ENCODE results near the gene COMMD9. TPM values are rescaled to one million over a fixed set of nuclear protein-coding genes. Genes with fewer than 3 reads are reported as not detected.

COMMD9 gene
- total RNA-seq, 1 experiment from 2014 or later: 70.8 TPM

DNA sequence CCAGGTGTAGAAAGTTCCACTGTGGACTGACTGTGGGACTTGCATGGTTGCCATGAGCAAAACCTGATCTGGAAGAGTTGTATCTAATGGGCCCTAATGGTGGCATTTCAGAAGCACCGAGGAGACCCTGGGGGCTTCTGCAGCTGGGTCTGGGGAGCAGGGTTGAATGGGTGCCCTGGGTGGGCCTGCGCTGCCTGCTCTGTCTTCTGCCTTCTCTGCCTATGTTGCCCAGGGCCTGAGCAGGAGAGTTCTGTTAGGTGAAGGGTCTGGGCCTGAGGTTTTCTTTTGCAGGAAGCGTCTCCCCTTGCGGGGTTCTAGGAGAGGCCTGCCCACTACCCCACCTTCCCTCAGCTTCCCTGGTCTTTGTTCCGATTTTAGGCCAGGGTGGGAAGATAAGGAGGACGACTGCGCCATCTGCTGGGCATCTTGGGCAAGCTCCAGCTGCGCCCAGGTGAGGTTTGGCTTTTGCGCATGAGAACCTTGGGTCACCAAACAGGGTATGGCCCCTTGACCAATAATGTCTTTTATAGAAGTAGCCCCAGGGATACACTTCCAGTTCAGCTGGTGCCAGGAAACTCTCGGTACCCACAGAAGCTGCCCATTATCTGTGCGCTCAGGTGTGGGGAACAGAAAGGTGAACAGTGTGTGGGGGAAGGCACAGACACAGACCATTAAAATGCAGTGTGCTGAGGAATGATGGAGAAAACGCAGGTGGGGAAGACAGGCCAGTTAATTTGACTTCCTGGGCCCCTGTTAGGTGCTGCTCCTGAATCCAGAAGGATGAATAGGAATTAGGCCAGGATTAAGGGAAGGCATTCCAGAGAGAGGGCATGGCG, 23.2 kb downstream of the COMMD9 start:
- no TSS peak for BruUV-seq (replicated peaks)
- Histone ChIP-seq H3K9ac (ENCODE audit: low read length) (no peak overlapping the region), H3K4me2 (ENCODE audit: low read length) (no peak overlapping the region), H2AFZ (ENCODE audit: low read length) (peak overlapping the region; percentile 41; the same call in 1 of the 2 replicates), H3K36me3 (ENCODE audit: low read depth, low read length) (no peaks in the 10 kb centered on the region), H4K20me1 (ENCODE audit: low read length) (no peaks in the 10 kb centered on the region), H3K9me3 (ENCODE audit: low read length) (no peaks in the 10 kb centered on the region), H3K4me1 (ENCODE audit: insufficient read depth, low read length) (no peaks in the 10 kb centered on the region), H3K9me2 (replicated peaks; ENCODE audit: low read length) (no peaks in the 10 kb centered on the region), H3K27ac (ENCODE audit: low read length) (no peak overlapping the region), H3K79me2 (ENCODE audit: low read length) (no peaks in the 10 kb centered on the region), H3K4me3 (ENCODE audit: low read length) (no peak overlapping the region), H3F3A (ENCODE audit: low read length, unreplicated experiment) (no peaks in the 10 kb centered on the region), H3K27me3 (ENCODE audit: low read length) (no peaks in the 10 kb centered on the region)
- intact Hi-C loops (cut with micrococcal nuclease): loop anchor here (1.0 to 5.0 kb wide), 5 partner anchors 229 to 804 kb away; no protein-coding TSS in a partner anchor
- ATAC-seq: peak; percentile 86
- ChIA-PET CTCF (interaction anchor here (1.5 to 2.6 kb wide), 2 partner anchors 134 to 444 kb away, joined by 5 to 20 read pairs; no protein-coding TSS in a partner anchor), POLR2A (ENCODE audit: unreplicated experiment) (no interaction called here)
- peak; percentile 70 for DNase-seq
- TF ChIP-seq EZH2phosphoT487 (IDR thresholded peaks at IDR 0.05; ENCODE audit: borderline replicate concordance, low read length): no peak
- TF ChIP-seq, protein P1, sequence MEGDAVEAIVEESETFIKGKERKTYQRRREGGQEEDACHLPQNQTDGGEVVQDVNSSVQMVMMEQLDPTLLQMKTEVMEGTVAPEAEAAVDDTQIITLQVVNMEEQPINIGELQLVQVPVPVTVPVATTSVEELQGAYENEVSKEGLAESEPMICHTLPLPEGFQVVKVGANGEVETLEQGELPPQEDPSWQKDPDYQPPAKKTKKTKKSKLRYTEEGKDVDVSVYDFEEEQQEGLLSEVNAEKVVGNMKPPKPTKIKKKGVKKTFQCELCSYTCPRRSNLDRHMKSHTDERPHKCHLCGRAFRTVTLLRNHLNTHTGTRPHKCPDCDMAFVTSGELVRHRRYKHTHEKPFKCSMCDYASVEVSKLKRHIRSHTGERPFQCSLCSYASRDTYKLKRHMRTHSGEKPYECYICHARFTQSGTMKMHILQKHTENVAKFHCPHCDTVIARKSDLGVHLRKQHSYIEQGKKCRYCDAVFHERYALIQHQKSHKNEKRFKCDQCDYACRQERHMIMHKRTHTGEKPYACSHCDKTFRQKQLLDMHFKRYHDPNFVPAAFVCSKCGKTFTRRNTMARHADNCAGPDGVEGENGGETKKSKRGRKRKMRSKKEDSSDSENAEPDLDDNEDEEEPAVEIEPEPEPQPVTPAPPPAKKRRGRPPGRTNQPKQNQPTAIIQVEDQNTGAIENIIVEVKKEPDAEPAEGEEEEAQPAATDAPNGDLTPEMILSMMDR (conservative IDR thresholded peaks at IDR 0.05; ENCODE audit: low read depth, low read length): peak; percentile 90

DNA sequence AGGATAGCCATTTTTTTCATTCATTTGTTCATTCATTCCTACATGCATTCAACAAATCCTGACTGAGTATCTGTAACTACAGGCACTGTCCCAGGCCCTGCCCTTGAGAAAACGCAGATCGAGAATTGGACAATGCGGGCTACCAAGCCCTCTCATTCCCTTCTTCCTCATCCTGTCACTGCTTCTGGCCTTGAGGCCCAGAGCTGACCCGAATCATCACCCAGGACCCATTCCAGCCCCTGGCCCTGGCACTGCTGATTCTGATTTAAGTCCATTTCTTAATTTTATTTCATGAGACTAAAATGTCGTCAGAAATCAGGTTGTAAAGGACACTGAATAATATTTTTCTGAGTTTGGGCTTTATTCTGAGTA, 24.3 kb downstream of the COMMD9 start:
- POLR2A ChIA-PET (ENCODE audit: unreplicated experiment): no interaction called here
- H3K9me2 ChIP-seq (replicated peaks; ENCODE audit: low read length): no peaks in the 10 kb centered on the region
- no TSS peak for BruUV-seq (replicated peaks)
- no peak overlapping the region for H2AFZ ChIP-seq (ENCODE audit: low read length)
- H3K9ac ChIP-seq (ENCODE audit: low read length): no peak overlapping the region
- ATAC-seq (no peak), DNase-seq (no peak)
- no peaks in the 10 kb centered on the region for H3K27me3 ChIP-seq (ENCODE audit: low read length)
- intact Hi-C loops (cut with micrococcal nuclease): loop anchor here (5.0 kb wide), 3 partner anchors 228 to 803 kb away; no protein-coding TSS in a partner anchor
- no peak overlapping the region for H3K4me3 ChIP-seq (ENCODE audit: low read length)
- no peak overlapping the region for H3K4me2 ChIP-seq (ENCODE audit: low read length)
- H4K20me1 ChIP-seq (ENCODE audit: low read length): no peaks in the 10 kb centered on the region
- no peaks in the 10 kb centered on the region for H3K79me2 ChIP-seq (ENCODE audit: low read length)
- no peaks in the 10 kb centered on the region for H3K36me3 ChIP-seq (ENCODE audit: low read depth, low read length)
- H3K9me3 ChIP-seq (ENCODE audit: low read length): no peaks in the 10 kb centered on the region
- TF ChIP-seq, protein P1 (conservative IDR thresholded peaks at IDR 0.05; ENCODE audit: low read depth, low read length): no peak
- TF ChIP-seq EZH2phosphoT487 (IDR thresholded peaks at IDR 0.05; ENCODE audit: borderline replicate concordance, low read length) (no peak), EZH2 (IDR thresholded peaks at IDR 0.05; ENCODE audit: low read length, unreplicated experiment) (no peak)
- H3K4me1 ChIP-seq (ENCODE audit: insufficient read depth, low read length): no peaks in the 10 kb centered on the region
- no peak overlapping the region for H3K27ac ChIP-seq (ENCODE audit: low read length)
- CTCF ChIA-PET: interaction anchor here (1.5 to 2.6 kb wide), 2 partner anchors 133 to 443 kb away, joined by 5 to 20 read pairs; no protein-coding TSS in a partner anchor
- H3F3A ChIP-seq (ENCODE audit: low read length, unreplicated experiment): no peaks in the 10 kb centered on the region
